ENCODE results near the gene BCHE. TPM values are rescaled to one million over a fixed set of nuclear protein-coding genes. Genes with fewer than 3 reads are reported as not detected.

The BCHE gene
- total RNA-seq, 2 experiments from 2014 or later, result not detected

DNA sequence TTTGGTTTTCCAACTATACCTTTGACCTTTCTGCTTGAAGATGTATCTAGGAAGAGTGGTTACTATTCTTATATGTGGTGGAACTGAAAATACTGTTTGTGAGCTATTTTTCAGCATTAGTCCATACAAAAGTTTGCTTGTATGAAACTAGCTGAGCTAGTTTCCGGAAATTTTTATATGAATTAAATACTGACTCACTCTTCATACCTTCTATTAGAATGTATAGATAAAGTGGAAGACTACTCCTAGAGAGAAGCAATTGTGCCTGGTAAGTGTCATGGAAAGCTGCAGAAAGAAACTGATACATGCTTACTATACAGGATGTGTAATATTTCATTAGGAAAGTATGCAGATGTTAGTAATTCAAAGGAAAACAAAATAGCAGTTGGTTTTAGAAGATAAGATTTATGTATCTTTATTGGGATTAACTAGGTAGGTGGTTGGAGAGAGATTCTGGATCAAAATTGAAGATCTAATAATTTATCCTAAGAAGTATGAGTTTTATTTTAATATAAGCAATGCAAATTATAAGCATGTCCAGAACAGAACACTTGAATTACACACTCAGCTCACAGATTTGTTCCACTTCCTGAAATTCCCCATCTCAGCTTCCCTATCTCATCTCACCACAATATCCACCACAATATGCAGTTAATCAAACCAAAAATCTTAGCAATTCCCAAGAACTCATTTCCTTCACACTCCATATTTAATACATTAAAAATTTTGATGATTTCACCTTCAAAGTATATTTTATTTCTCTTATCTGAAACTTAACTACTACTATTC is 82.8 kb downstream of the BCHE start:
- ChIA-PET POLR2A (no interaction called here), CTCF (no interaction called here)
- Mint-ChIP-seq H3K4me1 (no peaks in the 10 kb centered on the region), H3K36me3 (ENCODE audit: low read depth) (no peaks in the 10 kb centered on the region), H3K27me3 (no peaks in the 10 kb centered on the region), H3K9me3 (no peaks in the 10 kb centered on the region), H3K4me3 (no peak overlapping the region), H3K27ac (no peak overlapping the region)
- DNase-seq, result no peak

DNA sequence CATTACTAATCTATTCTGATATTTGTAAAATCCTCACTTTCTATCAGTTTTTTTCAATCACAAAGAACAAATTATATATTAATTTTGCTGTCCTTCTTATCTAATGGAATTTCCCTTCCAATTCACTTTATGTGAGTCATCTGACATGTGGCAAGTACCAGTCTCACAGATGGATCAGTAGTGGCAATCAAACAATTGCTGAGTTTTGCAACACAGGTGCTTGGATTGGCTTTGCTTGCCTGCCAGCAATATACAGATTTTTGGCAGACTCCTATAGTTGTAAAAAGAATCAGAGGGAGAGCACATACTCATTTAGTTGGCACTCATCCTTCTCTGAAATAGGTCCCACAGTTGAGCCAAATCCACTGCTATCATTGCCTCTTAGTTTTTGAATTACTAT is 83.7 kb downstream of the BCHE start:
- CTCF ChIA-PET, result no interaction called here
- Mint-ChIP-seq H3K27me3 (no peaks in the 10 kb centered on the region), H3K27ac (no peak overlapping the region), H3K4me1 (no peaks in the 10 kb centered on the region), H3K36me3 (ENCODE audit: low read depth) (no peaks in the 10 kb centered on the region), H3K9me3 (no peaks in the 10 kb centered on the region), H3K4me3 (no peak overlapping the region)
- no peak for DNase-seq
- POLR2A ChIA-PET, result no interaction called here

DNA sequence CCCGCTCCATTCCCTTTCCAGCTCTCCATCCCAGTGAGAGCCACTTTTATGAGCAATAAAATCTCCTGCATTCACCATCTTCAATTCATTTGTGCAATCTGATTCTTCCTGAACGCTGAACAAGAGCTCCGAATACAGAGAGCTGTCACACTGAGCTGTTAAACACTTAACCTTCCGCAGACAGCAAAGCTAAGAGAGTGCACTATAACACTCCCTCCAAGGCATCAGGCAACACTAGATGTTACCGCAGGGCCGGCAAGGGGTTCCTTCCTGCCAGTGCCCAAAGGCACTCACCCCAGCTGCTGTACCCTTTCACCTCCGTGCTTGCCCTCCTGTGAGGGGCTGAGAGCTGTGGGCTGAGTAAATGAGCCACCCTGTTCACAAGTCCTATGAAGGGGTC is 85.6 kb downstream of the BCHE start:
- ChIA-PET POLR2A (no interaction called here), CTCF (no interaction called here)
- no peak for DNase-seq

DNA sequence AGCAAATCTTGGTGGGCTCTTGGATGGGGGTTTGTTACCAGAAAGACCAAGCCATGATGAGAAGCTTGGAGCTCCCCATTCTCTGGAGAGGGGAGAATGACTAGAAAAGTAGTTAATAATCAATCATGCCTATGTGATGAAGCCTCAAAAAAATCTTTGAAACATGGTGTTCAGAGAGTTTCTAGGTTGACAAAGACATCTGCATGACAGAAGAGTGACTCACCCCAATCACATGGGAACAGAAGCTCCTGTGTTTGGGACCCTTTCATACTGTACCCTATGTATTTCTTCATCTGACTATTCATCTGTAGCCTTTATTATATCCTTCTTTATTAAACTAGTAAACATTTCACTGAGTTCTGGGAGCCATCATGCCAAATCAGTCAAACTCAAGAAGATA is 87.4 kb downstream of the BCHE start:
- no peak overlapping the region for H3K27ac Mint-ChIP-seq
- no peaks in the 10 kb centered on the region for H3K9me3 Mint-ChIP-seq
- CTCF ChIA-PET, result no interaction called here
- no peaks in the 10 kb centered on the region for H3K36me3 Mint-ChIP-seq (ENCODE audit: low read depth)
- DNase-seq, result no peak
- POLR2A ChIA-PET, result no interaction called here
- no peak overlapping the region for H3K4me3 Mint-ChIP-seq
- H3K4me1 Mint-ChIP-seq, result no peaks in the 10 kb centered on the region
- no peaks in the 10 kb centered on the region for H3K27me3 Mint-ChIP-seq

More for the DNA sequence above, 85.6 kb downstream of the BCHE start:
- Mint-ChIP-seq H3K27me3 (no peaks in the 10 kb centered on the region), H3K36me3 (ENCODE audit: low read depth) (no peaks in the 10 kb centered on the region), H3K27ac (no peak overlapping the region), H3K4me3 (no peak overlapping the region), H3K9me3 (no peaks in the 10 kb centered on the region), H3K4me1 (no peaks in the 10 kb centered on the region)

DNA sequence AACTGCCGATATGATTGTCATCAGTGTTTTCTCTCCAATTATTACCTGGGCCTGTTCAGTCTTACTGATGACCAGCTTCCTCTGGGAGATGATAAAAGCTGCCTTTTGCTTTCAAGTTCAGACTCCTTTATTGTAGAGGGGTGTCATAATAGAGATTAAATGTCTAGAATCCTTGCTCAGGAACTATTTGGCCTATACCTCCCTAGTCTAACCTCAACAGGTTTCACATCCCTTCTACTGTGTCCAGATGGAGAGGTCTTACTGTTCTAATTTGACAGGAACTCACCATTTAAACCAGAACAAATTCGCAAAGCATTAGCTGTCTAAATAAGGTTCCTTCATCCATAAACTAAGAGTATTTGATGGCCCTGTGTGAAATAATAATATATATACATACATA is 88.0 kb downstream of the BCHE start:
- Mint-ChIP-seq H3K27ac (no peak overlapping the region), H3K36me3 (ENCODE audit: low read depth) (no peaks in the 10 kb centered on the region), H3K27me3 (no peaks in the 10 kb centered on the region), H3K4me3 (no peak overlapping the region), H3K9me3 (no peaks in the 10 kb centered on the region), H3K4me1 (no peaks in the 10 kb centered on the region)
- DNase-seq, result no peak
- CTCF ChIA-PET, result no interaction called here
- POLR2A ChIA-PET, result no interaction called here

DNA sequence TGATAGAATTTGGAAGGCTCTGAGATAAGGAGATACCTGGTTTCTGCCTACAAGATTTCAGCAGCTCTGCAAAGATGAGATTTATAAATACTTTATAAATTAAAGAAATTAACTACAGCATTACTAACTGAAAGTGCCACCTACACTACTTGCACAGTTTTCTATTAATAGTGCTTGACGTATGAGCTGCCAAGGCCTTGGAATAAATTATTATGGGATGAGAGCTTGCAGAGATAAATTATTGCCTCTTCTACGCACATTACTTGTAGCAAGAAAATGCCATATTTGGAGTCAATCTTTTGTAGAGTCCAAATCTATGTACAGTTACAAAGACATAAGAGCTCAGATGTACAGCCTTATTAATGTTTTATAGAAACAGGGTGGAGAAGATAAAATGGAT is 89.1 kb downstream of the BCHE start:
- no peaks in the 10 kb centered on the region for H3K27me3 Mint-ChIP-seq
- ChIA-PET CTCF (no interaction called here), POLR2A (no interaction called here)
- no peaks in the 10 kb centered on the region for H3K9me3 Mint-ChIP-seq
- H3K4me3 Mint-ChIP-seq, result no peak overlapping the region
- H3K27ac Mint-ChIP-seq, result no peak overlapping the region
- no peaks in the 10 kb centered on the region for H3K4me1 Mint-ChIP-seq
- H3K36me3 Mint-ChIP-seq (ENCODE audit: low read depth), result no peaks in the 10 kb centered on the region
- DNase-seq, result no peak

DNA sequence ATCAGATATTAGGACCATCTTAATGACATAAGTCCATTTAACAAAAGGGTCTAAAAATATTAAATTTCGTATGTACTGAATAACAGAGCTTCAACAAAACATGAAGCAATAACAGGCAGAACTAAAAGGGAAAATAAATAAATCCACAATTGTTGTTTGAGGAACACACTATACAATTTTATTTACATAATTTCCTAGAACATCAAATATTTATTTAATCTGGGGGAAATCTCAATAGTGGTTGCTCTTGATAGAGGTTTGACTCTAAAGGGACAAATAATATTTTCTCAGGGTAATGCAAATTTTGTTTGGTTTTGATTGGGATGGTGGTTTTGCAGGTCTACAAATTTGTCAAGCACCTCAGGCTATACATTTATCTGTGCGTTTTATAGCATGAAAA is 90.3 kb downstream of the BCHE start:
- Mint-ChIP-seq H3K4me3 (no peak overlapping the region), H3K4me1 (no peaks in the 10 kb centered on the region), H3K27ac (no peak overlapping the region), H3K9me3 (no peaks in the 10 kb centered on the region), H3K27me3 (no peaks in the 10 kb centered on the region), H3K36me3 (ENCODE audit: low read depth) (no peaks in the 10 kb centered on the region)
- CTCF ChIA-PET, result no interaction called here
- POLR2A ChIA-PET, result no interaction called here
- DNase-seq, result no peak

DNA sequence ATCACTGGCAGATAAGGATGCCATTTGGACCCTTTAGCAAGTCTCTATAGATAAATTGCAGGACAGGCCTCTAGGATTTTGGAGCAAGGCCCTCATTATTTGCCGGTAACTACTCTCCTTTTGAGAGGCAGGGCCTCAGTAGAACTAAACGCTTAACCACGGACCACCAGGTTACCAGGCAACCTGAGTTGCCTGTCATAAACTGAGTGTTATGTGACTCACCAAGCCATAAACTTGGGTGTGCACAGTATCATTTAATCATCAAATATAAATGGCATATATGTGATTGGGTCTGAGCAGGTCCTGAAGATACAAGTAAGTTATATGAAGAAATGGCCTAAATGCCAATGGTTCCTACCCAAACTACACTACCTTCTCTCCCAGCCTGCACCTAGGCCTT is 93.2 kb downstream of the BCHE start:
- Mint-ChIP-seq H3K36me3 (ENCODE audit: low read depth) (no peaks in the 10 kb centered on the region), H3K4me3 (no peak overlapping the region), H3K27me3 (no peaks in the 10 kb centered on the region), H3K4me1 (no peaks in the 10 kb centered on the region), H3K9me3 (no peaks in the 10 kb centered on the region), H3K27ac (no peak overlapping the region)
- ChIA-PET POLR2A (no interaction called here), CTCF (no interaction called here)
- DNase-seq, result no peak

DNA sequence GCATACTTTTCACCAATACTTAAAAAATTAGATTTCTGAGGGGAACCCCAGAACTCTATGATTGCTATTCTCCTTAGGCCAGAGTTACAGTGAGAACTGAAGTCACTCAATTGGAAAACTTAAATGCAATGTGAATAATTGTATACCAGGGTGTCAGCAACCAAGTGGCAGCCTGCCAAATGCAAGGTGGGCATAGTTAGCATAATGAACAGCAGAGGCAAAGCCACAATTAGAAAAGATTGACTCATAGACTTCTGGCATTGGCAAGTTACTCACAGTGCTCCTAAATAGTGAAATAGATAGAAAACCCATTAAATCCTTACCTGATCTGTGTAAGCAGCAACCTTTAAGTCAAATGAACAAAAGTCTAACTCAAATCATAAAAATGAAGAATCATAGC is 94.9 kb downstream of the BCHE start:
- DNase-seq, result no peak
- POLR2A ChIA-PET, result no interaction called here
- no peaks in the 10 kb centered on the region for H3K27me3 Mint-ChIP-seq
- H3K4me3 Mint-ChIP-seq, result no peak overlapping the region
- no peaks in the 10 kb centered on the region for H3K4me1 Mint-ChIP-seq
- H3K9me3 Mint-ChIP-seq, result no peaks in the 10 kb centered on the region
- no peak overlapping the region for H3K27ac Mint-ChIP-seq
- H3K36me3 Mint-ChIP-seq (ENCODE audit: low read depth), result no peaks in the 10 kb centered on the region
- CTCF ChIA-PET, result no interaction called here

DNA sequence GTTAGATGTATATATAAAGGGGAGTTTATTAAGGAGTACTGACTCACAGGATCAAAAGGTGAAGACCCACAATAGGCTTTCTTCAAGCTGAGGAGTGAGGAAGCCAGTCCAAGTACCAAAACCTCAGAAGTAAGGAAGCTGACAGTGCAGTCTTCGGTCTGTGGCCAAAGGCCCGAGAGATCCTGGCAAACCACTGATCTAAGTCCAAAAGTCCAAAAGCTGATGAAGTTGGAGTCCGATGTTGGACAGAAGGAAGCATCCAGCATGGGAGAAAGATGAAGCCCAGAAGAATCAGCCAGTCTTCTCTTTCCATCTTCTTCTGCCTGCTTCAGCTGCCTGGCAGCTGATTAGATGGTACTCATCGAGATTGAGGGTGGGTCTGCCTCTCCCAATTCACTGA is 107.5 kb downstream of the BCHE start:
- ChIA-PET CTCF (no interaction called here), POLR2A (no interaction called here)
- Mint-ChIP-seq H3K9me3 (peaks cover 4% of the 10 kb centered on the region), H3K4me3 (no peak overlapping the region), H3K4me1 (no peaks in the 10 kb centered on the region), H3K36me3 (ENCODE audit: low read depth) (no peaks in the 10 kb centered on the region), H3K27me3 (no peaks in the 10 kb centered on the region), H3K27ac (no peak overlapping the region)
- no peak for DNase-seq

DNA sequence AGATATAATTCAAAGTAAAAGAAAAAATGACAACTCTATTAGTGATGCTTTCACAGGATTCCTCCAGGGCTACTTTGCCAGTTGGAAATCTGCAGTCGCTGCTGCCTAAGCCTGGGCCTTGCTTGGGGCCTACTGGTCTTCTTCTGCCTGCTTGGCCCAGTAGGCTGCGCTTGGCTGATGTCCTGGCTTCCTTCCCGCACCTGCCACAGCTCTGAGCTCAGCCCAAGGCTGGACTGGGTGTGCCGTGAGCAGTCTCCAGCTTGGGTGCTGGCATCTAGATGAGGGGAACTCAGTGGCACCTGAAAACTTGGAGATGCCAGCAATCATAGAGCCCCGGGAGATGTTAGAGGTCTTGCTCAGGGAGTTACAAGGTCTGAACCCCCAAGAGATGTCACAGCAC is 108.3 kb downstream of the BCHE start:
- H3K27me3 Mint-ChIP-seq, result no peaks in the 10 kb centered on the region
- H3K4me3 Mint-ChIP-seq, result no peak overlapping the region
- H3K27ac Mint-ChIP-seq, result no peak overlapping the region
- H3K9me3 Mint-ChIP-seq, result peaks cover 4% of the 10 kb centered on the region
- ChIA-PET CTCF (no interaction called here), POLR2A (no interaction called here)
- DNase-seq, result no peak
- no peaks in the 10 kb centered on the region for H3K36me3 Mint-ChIP-seq (ENCODE audit: low read depth)
- no peaks in the 10 kb centered on the region for H3K4me1 Mint-ChIP-seq

DNA sequence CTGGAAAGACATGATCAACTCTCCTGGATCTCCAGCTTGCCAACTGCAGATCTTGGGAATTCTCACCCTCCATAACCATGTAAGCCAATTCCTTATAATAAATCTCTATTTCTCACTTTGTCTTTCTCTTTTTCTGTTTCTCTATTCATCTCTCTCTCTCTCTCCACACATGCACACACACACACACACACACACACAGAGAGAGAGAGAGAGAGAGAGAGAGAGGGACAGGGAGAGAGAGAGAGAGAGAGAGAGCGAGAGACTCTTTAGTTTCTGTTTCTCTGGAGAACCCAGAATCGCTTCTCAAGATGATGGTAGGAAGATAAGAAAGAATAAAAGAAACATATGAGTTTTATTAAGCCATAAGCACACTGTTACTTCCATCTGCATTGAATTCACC is 111.9 kb downstream of the BCHE start:
- Mint-ChIP-seq H3K9me3 (peaks cover 4% of the 10 kb centered on the region), H3K4me1 (no peaks in the 10 kb centered on the region), H3K27ac (no peak overlapping the region), H3K4me3 (no peak overlapping the region), H3K36me3 (ENCODE audit: low read depth) (no peaks in the 10 kb centered on the region), H3K27me3 (no peaks in the 10 kb centered on the region)
- CTCF ChIA-PET, result no interaction called here
- DNase-seq, result no peak
- POLR2A ChIA-PET, result no interaction called here
